ENCODE measurements around the gene RAP1A.

The RAP1A gene

DNA sequence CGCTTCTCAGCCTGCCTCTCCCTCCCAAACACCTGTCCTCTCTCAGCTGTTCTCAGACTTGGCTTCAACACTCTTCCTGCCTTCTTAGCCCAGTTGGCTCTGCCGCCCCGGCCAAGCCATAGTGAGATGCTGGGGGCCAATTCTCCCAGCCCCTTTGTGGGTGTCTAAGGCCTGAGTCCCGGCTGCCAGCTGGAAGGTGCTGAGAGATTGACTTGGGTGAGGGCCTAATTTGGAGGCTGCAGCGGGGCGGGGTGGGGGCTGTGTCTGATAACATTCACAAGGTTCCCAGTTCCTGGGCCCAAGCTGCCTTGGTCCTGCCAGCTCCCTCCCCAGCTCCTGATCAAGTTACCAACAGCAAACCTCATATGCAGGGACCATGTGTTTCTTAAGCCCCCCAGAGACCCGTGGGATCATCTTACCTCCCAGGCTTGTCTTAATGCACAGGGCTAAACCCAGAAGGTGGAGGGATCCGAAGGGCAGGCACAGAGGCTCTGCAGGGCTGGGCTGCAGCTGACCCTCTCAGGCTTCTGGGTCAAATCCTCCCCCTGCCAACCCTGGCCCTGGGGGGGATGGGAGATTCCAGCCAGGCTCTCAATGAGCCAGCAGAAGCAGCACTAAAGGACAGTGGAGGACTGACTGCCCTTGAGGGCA lies 109.8 kb downstream of the RAP1A start:
- no peaks in the 10 kb centered on the region for H3K9me3 ChIP-seq (ENCODE audit: control insufficient read depth in 2 of 2, low read length in 2 of 2)
- no peaks in the 10 kb centered on the region for H3K27me3 ChIP-seq (ENCODE audit: control insufficient read depth in 1 of 2, insufficient read depth in 2 of 2, low read length in 2 of 2)
- H3K27ac ChIP-seq (ENCODE audit: low read length): peak overlapping the region; percentile 58
- no peak overlapping the region for H3K9ac ChIP-seq (ENCODE audit: low read length in 2 of 2)
- H3K4me3 ChIP-seq (ENCODE audit: low read length in 2 of 2): no peak overlapping the region
- H3K36me3 ChIP-seq (ENCODE audit: control insufficient read depth in 2 of 2, insufficient read depth in 2 of 2, low read length in 2 of 2): peaks cover 7 to 9% of the 10 kb centered on the region in 2 donors
- peaks cover 53% of the 10 kb centered on the region for H3K4me1 ChIP-seq (ENCODE audit: control insufficient read depth, insufficient read depth, low read length)

DNA sequence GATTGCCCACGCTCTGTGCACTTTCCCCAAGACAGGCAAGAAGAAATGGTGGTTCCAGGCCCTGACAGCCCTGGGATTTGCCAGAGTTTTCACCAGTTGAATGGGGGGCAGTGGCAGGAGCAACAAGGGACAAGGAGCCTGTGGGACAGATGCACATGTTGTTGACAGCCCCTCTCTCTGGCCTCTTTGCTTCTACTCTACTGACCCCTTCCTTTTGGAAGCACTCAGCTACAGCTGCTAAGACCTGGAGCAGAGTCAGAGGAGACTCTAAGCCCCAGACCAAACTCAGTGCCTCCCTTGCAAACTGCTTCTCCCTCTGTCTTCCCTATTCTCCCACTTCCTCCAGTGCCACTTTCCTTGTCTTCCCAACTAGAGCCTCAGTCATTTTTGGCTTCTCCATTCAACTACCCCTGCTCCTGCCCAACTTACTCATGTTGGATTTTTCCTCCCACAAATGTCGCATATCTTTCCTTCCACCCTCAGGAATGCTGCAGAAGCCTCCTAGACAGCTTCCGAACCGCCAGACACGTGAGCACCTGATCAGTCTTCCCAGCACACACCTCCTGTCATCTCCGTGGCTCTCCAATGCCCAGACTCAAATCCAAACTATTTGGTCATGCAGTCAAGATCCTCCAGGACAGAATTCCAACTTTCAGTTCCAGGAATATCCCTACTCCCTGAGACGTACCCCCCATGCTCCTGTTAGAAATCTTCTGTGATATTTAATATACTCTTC lies 110.5 kb downstream of the RAP1A start:
- H3K9ac ChIP-seq (ENCODE audit: low read length in 2 of 2): peak overlapping the region in 1 of 2 donors; percentile 18
- H3K4me3 ChIP-seq (ENCODE audit: low read length in 2 of 2): no peak overlapping the region
- peaks cover 7 to 9% of the 10 kb centered on the region in 2 donors for H3K36me3 ChIP-seq (ENCODE audit: control insufficient read depth in 2 of 2, insufficient read depth in 2 of 2, low read length in 2 of 2)
- no peaks in the 10 kb centered on the region for H3K9me3 ChIP-seq (ENCODE audit: control insufficient read depth in 2 of 2, low read length in 2 of 2)
- H3K27ac ChIP-seq (ENCODE audit: low read length): peak overlapping the region; percentile 58
- H3K4me1 ChIP-seq (ENCODE audit: control insufficient read depth, insufficient read depth, low read length): peaks cover 54% of the 10 kb centered on the region
- no peaks in the 10 kb centered on the region for H3K27me3 ChIP-seq (ENCODE audit: control insufficient read depth in 1 of 2, insufficient read depth in 2 of 2, low read length in 2 of 2)

DNA sequence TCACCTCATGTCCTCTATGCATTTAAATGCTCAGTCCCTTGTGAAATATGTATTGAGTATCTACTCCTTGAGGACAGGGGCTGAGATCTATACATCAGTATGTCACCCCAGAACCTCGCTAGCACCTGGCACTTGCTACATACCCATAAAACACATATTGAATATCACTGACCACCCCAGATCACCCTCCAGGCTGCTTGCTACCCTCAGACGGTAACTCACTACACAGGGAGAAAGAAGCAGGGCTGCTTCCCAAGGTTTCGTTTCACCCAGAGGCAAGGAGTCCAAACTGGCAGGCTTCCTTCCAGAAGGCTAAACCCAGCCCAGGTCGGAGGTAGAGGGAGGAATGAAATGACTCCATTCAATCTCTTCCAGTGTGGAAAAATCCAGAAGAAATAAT lies 111.1 kb downstream of the RAP1A start:
- no peak overlapping the region for H3K4me3 ChIP-seq (ENCODE audit: low read length in 2 of 2)
- H3K9ac ChIP-seq (ENCODE audit: low read length in 2 of 2): no peak overlapping the region
- no peaks in the 10 kb centered on the region for H3K27me3 ChIP-seq (ENCODE audit: control insufficient read depth in 1 of 2, insufficient read depth in 2 of 2, low read length in 2 of 2)
- H3K27ac ChIP-seq (ENCODE audit: low read length): peak overlapping the region; percentile 58
- peaks cover 7 to 9% of the 10 kb centered on the region in 2 donors for H3K36me3 ChIP-seq (ENCODE audit: control insufficient read depth in 2 of 2, insufficient read depth in 2 of 2, low read length in 2 of 2)
- H3K4me1 ChIP-seq (ENCODE audit: control insufficient read depth, insufficient read depth, low read length): peaks cover 55% of the 10 kb centered on the region
- no peaks in the 10 kb centered on the region for H3K9me3 ChIP-seq (ENCODE audit: control insufficient read depth in 2 of 2, low read length in 2 of 2)

DNA sequence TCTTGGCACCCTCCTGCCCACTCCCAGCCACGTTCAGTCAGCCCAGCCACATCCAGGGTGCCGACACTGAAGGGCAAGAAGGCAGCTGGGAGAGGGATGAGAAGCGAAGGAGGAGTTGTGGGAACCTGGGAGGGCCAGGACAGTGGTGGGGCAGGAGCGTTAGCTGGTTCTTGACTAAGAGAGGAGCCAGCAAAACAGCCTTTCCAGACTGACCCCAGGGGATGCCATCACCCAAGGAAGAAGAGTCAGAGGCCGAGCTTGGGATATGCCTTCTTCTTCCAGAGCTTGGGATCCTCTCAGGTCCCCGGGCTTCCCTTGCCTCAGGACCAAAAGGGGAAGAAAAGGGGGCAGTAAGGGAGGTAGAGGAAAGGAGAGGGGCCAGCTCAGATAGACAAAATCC lies 112.4 kb downstream of the RAP1A start:
- Histone ChIP-seq H3K4me3 (ENCODE audit: low read length in 2 of 2) (no peak overlapping the region), H3K27me3 (ENCODE audit: control insufficient read depth in 1 of 2, insufficient read depth in 2 of 2, low read length in 2 of 2) (no peaks in the 10 kb centered on the region), H3K4me1 (ENCODE audit: control insufficient read depth, insufficient read depth, low read length) (peaks cover 68% of the 10 kb centered on the region), H3K9me3 (ENCODE audit: control insufficient read depth in 2 of 2, low read length in 2 of 2) (no peaks in the 10 kb centered on the region), H3K9ac (ENCODE audit: low read length in 2 of 2) (no peak overlapping the region), H3K36me3 (ENCODE audit: control insufficient read depth in 2 of 2, insufficient read depth in 2 of 2, low read length in 2 of 2) (peaks cover 4 to 5% of the 10 kb centered on the region in 2 donors), H3K27ac (ENCODE audit: low read length) (peak overlapping the region; percentile 70)

DNA sequence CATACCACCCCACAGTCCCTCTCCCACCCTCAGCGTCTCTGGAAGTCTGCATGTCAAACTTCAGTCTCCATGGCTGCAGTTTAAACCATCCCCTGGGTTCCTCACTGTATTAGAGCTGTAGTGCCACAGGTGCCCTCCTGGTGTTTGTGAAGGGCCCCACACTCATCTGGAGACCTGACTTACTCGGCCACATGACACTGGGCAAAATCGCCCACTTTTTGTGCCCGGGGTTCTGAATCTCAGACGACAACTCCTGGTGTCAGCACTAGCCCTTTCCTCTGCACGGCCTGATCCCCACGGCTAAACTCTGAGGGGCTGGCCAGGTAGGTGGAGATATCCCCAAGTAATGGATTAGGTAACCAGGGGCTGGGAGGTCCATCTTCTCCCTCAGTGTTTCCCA lies 113.1 kb downstream of the RAP1A start:
- Histone ChIP-seq H3K36me3 (ENCODE audit: control insufficient read depth in 2 of 2, insufficient read depth in 2 of 2, low read length in 2 of 2) (peaks cover 0 to under 1% of the 10 kb centered on the region in 2 donors), H3K4me1 (ENCODE audit: control insufficient read depth, insufficient read depth, low read length) (peaks cover 75% of the 10 kb centered on the region), H3K9me3 (ENCODE audit: control insufficient read depth in 2 of 2, low read length in 2 of 2) (no peaks in the 10 kb centered on the region), H3K27ac (ENCODE audit: low read length) (peak overlapping the region; percentile 70), H3K27me3 (ENCODE audit: control insufficient read depth in 1 of 2, insufficient read depth in 2 of 2, low read length in 2 of 2) (no peaks in the 10 kb centered on the region), H3K4me3 (ENCODE audit: low read length in 2 of 2) (no peak overlapping the region), H3K9ac (ENCODE audit: low read length in 2 of 2) (no peak overlapping the region)

DNA sequence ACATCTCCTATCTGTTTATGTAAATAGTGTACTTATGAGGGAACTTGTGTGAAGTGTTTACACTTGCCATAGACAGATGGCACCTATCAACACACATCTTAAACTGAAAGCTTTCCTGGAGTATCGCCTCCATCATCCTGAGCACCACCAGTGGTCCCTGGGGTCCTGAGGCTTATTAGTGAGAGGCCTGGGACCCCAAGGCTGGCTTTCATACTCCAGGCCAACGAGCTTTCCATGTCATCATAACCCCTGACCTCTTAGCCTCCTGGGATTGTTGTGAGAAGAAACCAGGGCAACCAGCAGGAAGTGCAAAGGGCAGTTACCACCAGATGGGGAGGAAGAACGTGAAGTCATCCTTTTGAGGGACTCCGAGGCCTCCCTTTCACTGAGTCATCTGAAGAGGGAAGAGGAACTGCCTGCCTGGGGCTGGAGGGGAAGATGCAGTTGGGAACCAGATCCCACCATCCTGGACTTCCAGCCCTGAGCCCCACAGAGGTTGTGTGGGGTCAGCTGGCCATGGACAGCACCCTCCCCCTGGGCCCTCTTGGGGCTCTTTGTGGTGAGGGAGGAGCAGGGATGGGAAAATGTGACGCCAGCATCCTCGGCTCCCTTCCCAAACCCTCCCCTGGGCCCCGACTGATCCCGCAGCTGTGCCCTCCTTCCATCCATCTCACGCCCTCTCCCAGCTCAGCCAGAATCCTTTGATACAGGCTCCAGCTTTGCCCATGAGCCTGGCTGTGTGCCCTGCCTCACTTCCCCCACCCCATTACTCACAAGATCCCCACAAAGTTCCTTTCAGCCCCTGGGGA lies 113.8 kb downstream of the RAP1A start:
- Histone ChIP-seq H3K4me3 (ENCODE audit: low read length in 2 of 2) (peak overlapping the region in 1 of 2 donors; percentile 40), H3K27ac (ENCODE audit: low read length) (peak overlapping the region; percentile 70), H3K9me3 (ENCODE audit: control insufficient read depth in 2 of 2, low read length in 2 of 2) (no peaks in the 10 kb centered on the region), H3K4me1 (ENCODE audit: control insufficient read depth, insufficient read depth, low read length) (peaks cover 81% of the 10 kb centered on the region), H3K36me3 (ENCODE audit: control insufficient read depth in 2 of 2, insufficient read depth in 2 of 2, low read length in 2 of 2) (no peaks in the 10 kb centered on the region), H3K27me3 (ENCODE audit: control insufficient read depth in 1 of 2, insufficient read depth in 2 of 2, low read length in 2 of 2) (no peaks in the 10 kb centered on the region), H3K9ac (ENCODE audit: low read length in 2 of 2) (peak overlapping the region in 1 of 2 donors; percentile 47)

DNA sequence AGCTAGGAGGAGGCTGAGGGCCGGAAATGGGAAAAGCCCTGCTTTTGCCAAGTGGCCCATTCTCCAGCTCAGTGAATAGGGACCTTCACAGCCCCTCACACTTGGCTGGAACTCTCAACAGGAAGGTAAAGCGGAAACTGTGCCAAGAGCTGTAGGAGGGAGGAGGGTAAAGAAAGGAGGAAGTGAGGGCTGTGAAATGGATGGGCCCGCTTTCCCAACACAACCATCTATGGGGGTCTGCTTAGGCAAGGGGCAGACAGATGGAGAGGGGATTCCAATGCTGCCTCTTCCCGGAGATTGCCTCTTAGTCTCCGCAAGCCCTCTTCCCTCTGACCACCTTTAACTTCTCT lies 114.4 kb downstream of the RAP1A start:
- H3K4me3 ChIP-seq (ENCODE audit: low read length in 2 of 2): peak overlapping the region in 1 of 2 donors; percentile 40
- H3K4me1 ChIP-seq (ENCODE audit: control insufficient read depth, insufficient read depth, low read length): peaks cover 86% of the 10 kb centered on the region
- peak overlapping the region; percentile 70 for H3K27ac ChIP-seq (ENCODE audit: low read length)
- H3K9me3 ChIP-seq (ENCODE audit: control insufficient read depth in 2 of 2, low read length in 2 of 2): no peaks in the 10 kb centered on the region
- H3K36me3 ChIP-seq (ENCODE audit: control insufficient read depth in 2 of 2, insufficient read depth in 2 of 2, low read length in 2 of 2): no peaks in the 10 kb centered on the region
- H3K27me3 ChIP-seq (ENCODE audit: control insufficient read depth in 1 of 2, insufficient read depth in 2 of 2, low read length in 2 of 2): no peaks in the 10 kb centered on the region
- H3K9ac ChIP-seq (ENCODE audit: low read length in 2 of 2): peak overlapping the region in 1 of 2 donors; percentile 47

DNA sequence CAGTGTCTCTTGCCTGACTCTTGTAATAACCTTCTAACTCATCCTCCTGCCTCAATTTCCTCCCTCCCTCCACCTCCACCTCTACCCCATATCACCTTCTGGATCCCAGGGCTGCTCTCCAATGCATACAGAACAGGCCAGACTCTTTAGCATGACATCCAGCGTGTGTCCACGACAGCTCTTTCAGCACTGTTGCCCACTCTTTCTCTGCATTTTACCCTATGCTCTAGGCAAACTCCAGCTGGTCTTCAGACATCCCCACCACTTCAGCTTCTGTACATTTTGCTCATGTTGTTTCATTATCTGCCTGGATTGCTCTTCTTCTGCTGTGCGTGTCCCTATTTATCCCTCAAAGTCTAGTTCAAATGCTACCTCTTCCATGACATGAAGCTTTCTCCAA lies 114.8 kb downstream of the RAP1A start:
- H3K4me3 ChIP-seq (ENCODE audit: low read length in 2 of 2): no peak overlapping the region
- H3K27ac ChIP-seq (ENCODE audit: low read length): peak overlapping the region; percentile 70
- H3K27me3 ChIP-seq (ENCODE audit: control insufficient read depth in 1 of 2, insufficient read depth in 2 of 2, low read length in 2 of 2): no peaks in the 10 kb centered on the region
- H3K36me3 ChIP-seq (ENCODE audit: control insufficient read depth in 2 of 2, insufficient read depth in 2 of 2, low read length in 2 of 2): no peaks in the 10 kb centered on the region
- H3K9me3 ChIP-seq (ENCODE audit: control insufficient read depth in 2 of 2, low read length in 2 of 2): no peaks in the 10 kb centered on the region
- peak overlapping the region in 1 of 2 donors; percentile 13 for H3K9ac ChIP-seq (ENCODE audit: low read length in 2 of 2)
- peaks cover 86% of the 10 kb centered on the region for H3K4me1 ChIP-seq (ENCODE audit: control insufficient read depth, insufficient read depth, low read length)

DNA sequence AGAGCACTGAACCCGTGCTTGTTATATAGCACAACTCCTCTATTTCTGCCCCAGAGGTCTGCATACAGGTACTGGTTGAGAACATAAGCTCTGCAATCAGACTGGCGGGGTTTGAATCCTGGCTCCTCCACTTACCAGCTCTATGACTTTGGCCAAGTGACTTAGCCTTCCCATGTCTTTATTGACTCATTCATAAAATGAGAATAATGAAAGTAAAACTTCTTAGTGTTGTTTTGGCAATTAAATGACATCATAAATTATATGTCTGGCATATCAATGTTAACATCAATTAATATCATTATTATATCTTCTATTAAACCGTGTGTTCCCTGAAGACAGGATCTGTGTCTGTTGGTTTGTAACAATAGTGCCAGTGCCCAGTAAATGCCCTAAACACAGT lies 115.3 kb downstream of the RAP1A start:
- Histone ChIP-seq H3K4me3 (ENCODE audit: low read length in 2 of 2) (no peak overlapping the region), H3K27ac (ENCODE audit: low read length) (peak overlapping the region; percentile 70), H3K9me3 (ENCODE audit: control insufficient read depth in 2 of 2, low read length in 2 of 2) (no peaks in the 10 kb centered on the region), H3K36me3 (ENCODE audit: control insufficient read depth in 2 of 2, insufficient read depth in 2 of 2, low read length in 2 of 2) (no peaks in the 10 kb centered on the region), H3K9ac (ENCODE audit: low read length in 2 of 2) (no peak overlapping the region), H3K27me3 (ENCODE audit: control insufficient read depth in 1 of 2, insufficient read depth in 2 of 2, low read length in 2 of 2) (no peaks in the 10 kb centered on the region), H3K4me1 (ENCODE audit: control insufficient read depth, insufficient read depth, low read length) (peaks cover 86% of the 10 kb centered on the region)

DNA sequence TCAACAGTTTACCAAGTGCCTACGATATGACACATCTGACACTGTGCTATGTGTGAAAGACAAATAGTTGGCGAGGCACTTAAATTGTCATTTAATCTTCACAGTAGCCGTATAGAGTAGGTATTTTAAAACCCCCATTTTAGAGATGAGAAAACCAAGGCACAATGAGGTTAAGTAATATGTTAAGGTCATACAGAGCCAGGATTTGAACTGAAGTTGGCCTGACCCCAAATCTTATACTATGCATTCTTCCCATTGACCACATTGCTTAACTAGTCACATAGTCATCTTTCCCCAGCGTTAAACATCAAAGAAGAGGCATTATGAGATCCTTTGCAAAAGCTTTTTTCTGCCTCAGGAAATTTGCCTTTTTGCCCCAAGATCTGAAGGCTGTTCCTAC lies 115.7 kb downstream of the RAP1A start:
- H3K9me3 ChIP-seq (ENCODE audit: control insufficient read depth in 2 of 2, low read length in 2 of 2): no peaks in the 10 kb centered on the region
- H3K36me3 ChIP-seq (ENCODE audit: control insufficient read depth in 2 of 2, insufficient read depth in 2 of 2, low read length in 2 of 2): no peaks in the 10 kb centered on the region
- H3K27me3 ChIP-seq (ENCODE audit: control insufficient read depth in 1 of 2, insufficient read depth in 2 of 2, low read length in 2 of 2): no peaks in the 10 kb centered on the region
- H3K4me3 ChIP-seq (ENCODE audit: low read length in 2 of 2): no peak overlapping the region
- H3K27ac ChIP-seq (ENCODE audit: low read length): no peak overlapping the region
- H3K9ac ChIP-seq (ENCODE audit: low read length in 2 of 2): no peak overlapping the region
- H3K4me1 ChIP-seq (ENCODE audit: control insufficient read depth, insufficient read depth, low read length): peaks cover 86% of the 10 kb centered on the region

Data from stomach smooth muscle (tissue), 2 donors.